Measurements from ENCODE around the gene RNF103. TPM values are rescaled to one million over a fixed set of nuclear protein-coding genes. Genes with fewer than 3 reads are reported as not detected.

The RNF103 gene
- total and polyA plus RNA-seq, 2 of the 13 experiments (the other 11 are each of a cell fraction or from before 2014, with no cell fraction given): 19.8 to 21.1 TPM

DNA sequence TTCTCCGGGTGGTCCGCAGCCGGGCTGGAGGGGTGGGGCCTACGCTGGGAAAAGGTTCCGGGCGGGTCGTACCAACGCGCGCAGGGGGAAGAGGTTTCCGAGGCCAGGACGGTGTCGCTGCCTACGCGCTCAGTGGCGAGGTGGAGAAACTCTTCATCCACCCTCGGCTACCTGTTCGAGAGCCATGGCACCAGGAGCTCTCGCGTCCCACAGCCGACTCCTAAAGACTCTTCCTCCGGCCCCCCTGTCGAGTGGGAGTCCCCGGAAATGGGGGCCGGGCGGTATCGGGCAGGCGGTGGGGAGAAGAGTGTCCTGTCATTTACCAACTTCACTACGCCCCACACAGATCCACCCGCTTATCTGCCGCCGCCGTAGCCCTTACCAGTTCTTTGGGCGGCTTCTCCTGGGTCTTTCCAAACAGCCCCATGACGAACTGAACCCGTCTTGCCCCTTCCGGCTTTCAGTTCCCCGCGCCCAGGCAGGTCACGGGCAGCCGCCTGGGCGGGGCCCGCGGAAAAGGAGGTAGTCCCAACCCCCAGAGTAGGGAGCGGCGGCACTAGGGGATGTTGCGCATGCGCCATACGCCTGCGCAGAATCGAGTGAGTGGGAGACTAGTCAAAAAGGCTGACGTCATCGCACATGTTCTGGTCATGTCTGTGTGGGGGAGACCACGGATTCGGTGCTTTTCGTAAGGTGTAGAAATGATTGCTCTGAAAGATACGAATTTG lies 60.6 kb downstream of the RNF103 start, which contains the start of gene CHMP3 (continued):
- TF ChIP-seq, protein P1, sequence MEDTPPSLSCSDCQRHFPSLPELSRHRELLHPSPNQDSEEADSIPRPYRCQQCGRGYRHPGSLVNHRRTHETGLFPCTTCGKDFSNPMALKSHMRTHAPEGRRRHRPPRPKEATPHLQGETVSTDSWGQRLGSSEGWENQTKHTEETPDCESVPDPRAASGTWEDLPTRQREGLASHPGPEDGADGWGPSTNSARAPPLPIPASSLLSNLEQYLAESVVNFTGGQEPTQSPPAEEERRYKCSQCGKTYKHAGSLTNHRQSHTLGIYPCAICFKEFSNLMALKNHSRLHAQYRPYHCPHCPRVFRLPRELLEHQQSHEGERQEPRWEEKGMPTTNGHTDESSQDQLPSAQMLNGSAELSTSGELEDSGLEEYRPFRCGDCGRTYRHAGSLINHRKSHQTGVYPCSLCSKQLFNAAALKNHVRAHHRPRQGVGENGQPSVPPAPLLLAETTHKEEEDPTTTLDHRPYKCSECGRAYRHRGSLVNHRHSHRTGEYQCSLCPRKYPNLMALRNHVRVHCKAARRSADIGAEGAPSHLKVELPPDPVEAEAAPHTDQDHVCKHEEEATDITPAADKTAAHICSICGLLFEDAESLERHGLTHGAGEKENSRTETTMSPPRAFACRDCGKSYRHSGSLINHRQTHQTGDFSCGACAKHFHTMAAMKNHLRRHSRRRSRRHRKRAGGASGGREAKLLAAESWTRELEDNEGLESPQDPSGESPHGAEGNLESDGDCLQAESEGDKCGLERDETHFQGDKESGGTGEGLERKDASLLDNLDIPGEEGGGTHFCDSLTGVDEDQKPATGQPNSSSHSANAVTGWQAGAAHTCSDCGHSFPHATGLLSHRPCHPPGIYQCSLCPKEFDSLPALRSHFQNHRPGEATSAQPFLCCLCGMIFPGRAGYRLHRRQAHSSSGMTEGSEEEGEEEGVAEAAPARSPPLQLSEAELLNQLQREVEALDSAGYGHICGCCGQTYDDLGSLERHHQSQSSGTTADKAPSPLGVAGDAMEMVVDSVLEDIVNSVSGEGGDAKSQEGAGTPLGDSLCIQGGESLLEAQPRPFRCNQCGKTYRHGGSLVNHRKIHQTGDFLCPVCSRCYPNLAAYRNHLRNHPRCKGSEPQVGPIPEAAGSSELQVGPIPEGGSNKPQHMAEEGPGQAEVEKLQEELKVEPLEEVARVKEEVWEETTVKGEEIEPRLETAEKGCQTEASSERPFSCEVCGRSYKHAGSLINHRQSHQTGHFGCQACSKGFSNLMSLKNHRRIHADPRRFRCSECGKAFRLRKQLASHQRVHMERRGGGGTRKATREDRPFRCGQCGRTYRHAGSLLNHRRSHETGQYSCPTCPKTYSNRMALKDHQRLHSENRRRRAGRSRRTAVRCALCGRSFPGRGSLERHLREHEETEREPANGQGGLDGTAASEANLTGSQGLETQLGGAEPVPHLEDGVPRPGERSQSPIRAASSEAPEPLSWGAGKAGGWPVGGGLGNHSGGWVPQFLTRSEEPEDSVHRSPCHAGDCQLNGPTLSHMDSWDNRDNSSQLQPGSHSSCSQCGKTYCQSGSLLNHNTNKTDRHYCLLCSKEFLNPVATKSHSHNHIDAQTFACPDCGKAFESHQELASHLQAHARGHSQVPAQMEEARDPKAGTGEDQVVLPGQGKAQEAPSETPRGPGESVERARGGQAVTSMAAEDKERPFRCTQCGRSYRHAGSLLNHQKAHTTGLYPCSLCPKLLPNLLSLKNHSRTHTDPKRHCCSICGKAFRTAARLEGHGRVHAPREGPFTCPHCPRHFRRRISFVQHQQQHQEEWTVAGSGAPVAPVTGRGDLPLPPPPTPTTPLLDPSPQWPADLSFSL (CRISPR knock-in tag; IDR thresholded peaks at IDR 0.05): no peak
- peak; percentile 79; the same call in 1 of the 2 replicates for TF ChIP-seq ZNF761 (CRISPR knock-in tag; conservative IDR thresholded peaks at IDR 0.05)
- TF ChIP-seq ZNF337 (CRISPR knock-in tag; IDR thresholded peaks at IDR 0.05; ENCODE audit: borderline replicate concordance, low read depth): no peak; the same call in 1 of the 2 replicates
- TF ChIP-seq ZBTB8A (CRISPR knock-in tag; IDR thresholded peaks at IDR 0.05; ENCODE audit: borderline replicate concordance, low read depth): 0 out of 2 replicates have a peak, but pooled peaks have one; percentile 4
- peak; percentile 84; the same call in 1 of the 2 replicates for TF ChIP-seq NPAS2 (CRISPR knock-in tag; IDR thresholded peaks at IDR 0.05; ENCODE audit: borderline replicate concordance)
- 0 out of 2 replicates have a peak, but pooled peaks have one; percentile 29 for TF ChIP-seq ZNF615 (CRISPR knock-in tag; IDR thresholded peaks at IDR 0.05; ENCODE audit: borderline replicate concordance)
- peak; percentile 69 for TF ChIP-seq CAMTA2 (CRISPR knock-in tag; IDR thresholded peaks at IDR 0.05; ENCODE audit: borderline replicate concordance)
- no peak for TF ChIP-seq HMG20A (CRISPR knock-in tag; IDR thresholded peaks at IDR 0.05; ENCODE audit: borderline replicate concordance)
- TF ChIP-seq CBX5 (CRISPR knock-in tag; IDR thresholded peaks at IDR 0.05; ENCODE audit: borderline replicate concordance): no peak
- TF ChIP-seq, protein P2, sequence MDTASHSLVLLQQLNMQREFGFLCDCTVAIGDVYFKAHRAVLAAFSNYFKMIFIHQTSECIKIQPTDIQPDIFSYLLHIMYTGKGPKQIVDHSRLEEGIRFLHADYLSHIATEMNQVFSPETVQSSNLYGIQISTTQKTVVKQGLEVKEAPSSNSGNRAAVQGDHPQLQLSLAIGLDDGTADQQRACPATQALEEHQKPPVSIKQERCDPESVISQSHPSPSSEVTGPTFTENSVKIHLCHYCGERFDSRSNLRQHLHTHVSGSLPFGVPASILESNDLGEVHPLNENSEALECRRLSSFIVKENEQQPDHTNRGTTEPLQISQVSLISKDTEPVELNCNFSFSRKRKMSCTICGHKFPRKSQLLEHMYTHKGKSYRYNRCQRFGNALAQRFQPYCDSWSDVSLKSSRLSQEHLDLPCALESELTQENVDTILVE (CRISPR knock-in tag; IDR thresholded peaks at IDR 0.05): no peak; the same call in 1 of the 2 replicates
- TF ChIP-seq ZBTB2 (CRISPR knock-in tag; IDR thresholded peaks at IDR 0.05; ENCODE audit: low read depth): no peak; the same call in 1 of the 2 replicates
- TF ChIP-seq ZNF205 (CRISPR knock-in tag; IDR thresholded peaks at IDR 0.05): peak; percentile 30; the same call in 1 of the 2 replicates
- no peak for TF ChIP-seq ZNF530 (CRISPR knock-in tag; IDR thresholded peaks at IDR 0.05; ENCODE audit: low read depth)
- TF ChIP-seq, protein P3, sequence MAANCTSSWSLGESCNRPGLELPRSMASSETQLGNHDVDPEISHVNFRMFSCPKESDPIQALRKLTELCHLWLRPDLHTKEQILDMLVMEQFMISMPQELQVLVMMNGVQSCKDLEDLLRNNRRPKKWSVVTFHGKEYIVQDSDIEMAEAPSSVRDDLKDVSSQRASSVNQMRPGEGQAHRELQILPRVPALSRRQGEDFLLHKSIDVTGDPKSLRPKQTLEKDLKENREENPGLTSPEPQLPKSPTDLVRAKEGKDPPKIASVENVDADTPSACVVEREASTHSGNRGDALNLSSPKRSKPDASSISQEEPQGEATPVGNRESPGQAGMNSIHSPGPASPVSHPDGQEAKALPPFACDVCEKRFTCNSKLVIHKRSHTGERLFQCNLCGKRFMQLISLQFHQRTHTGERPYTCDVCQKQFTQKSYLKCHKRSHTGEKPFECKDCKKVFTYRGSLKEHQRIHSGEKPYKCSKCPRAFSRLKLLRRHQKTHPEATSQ (CRISPR knock-in tag; IDR thresholded peaks at IDR 0.05; ENCODE audit: borderline replicate concordance): peak; percentile 50; the same call in 1 of the 2 replicates
- no peak for TF ChIP-seq MTF2 (CRISPR knock-in tag; IDR thresholded peaks at IDR 0.05; ENCODE audit: borderline replicate concordance)
- no peak; the same call in 1 of the 2 replicates for TF ChIP-seq NFATC3 (CRISPR knock-in tag; IDR thresholded peaks at IDR 0.05)
- TF ChIP-seq KLF16 (CRISPR knock-in tag; IDR thresholded peaks at IDR 0.05): peak in 1 of 2 experiments; percentile 26; a peak in 1 of 4 replicates
- no peak; the same call in 1 of the 2 replicates for TF ChIP-seq NKX3-1 (CRISPR knock-in tag; IDR thresholded peaks at IDR 0.05)

Measured in HepG2 (cell line).